ENCODE data around the gene TAS1R3.

GRCh38 chr1:1345384-1345783 is 14.3 kb downstream of the TAS1R3 start:
- TF ChIP-seq POLR2A (IDR thresholded peaks at IDR 0.05) (no peak), CTCF (IDR thresholded peaks at IDR 0.05) (no peak)

Measured in lower leg skin (tissue), 3 donors.